IMR-90 (cell line): Measurements from ENCODE around the gene CBX8. TPM values are rescaled to one million over a fixed set of nuclear protein-coding genes. Genes with fewer than 3 reads are reported as not detected.

Source experiments
- ATAC-seq: fragments of 200-7000 bp; cut with Tn5 transposase; 2 replicates; pipeline ENCODE4 v1.9.1; 2020; ENCODE audit warnings: low read depth, mild to moderate bottlenecking, moderate library complexity
- BruUV-seq: library from RNA; stranded (reverse); fragments of 400-500 nt; replicated peaks from 2 replicates; lab custom pipeline; 2021; lab: Mats Ljungman, UMichigan
- CTCF ChIA-PET: fragments of 300-600 bp; formaldehyde crosslinking; extraction: SDS; loops from one replicate; lab custom pipeline; 2021; ENCODE audit warnings: antibody characterized with exemption; lab: Yijun Ruan, JAX
- POLR2A ChIA-PET: fragments of 300-600 bp; sonication (Branson Sonifier 250); formaldehyde crosslinking; loops from one replicate; lab custom pipeline; 2022; ENCODE audit warnings: antibody characterized with exemption; ENCODE audit not compliant: unreplicated experiment; lab: Charles Lee
- DNase-seq: peaks from one replicate; pipeline ENCODE4 v3.0.0; 2013
- H2AFZ ChIP-seq: replicated peaks from 2 replicates; pipeline ENCODE3; 2013; ENCODE audit warnings: low read length, mild to moderate bottlenecking; ENCODE audit not compliant: poor library complexity
- H2AK5ac ChIP-seq: 2 replicates; pipeline ENCODE4 v1.6.1; 2013; ENCODE audit warnings: low read depth, low read length, inconsistent platforms
- H2AK9ac ChIP-seq: replicated peaks from 2 replicates; pipeline ENCODE3; 2013; ENCODE audit warnings: mild to moderate bottlenecking, low read depth, low read length, moderate library complexity; ENCODE audit not compliant: poor library complexity
- H2BK120ac ChIP-seq: 2 replicates; pipeline ENCODE4 v1.6.1; 2013; ENCODE audit warnings: low read depth, low read length, inconsistent platforms
- H2BK15ac ChIP-seq: 3 replicates; pipeline ENCODE4 v1.6.1; 2013; ENCODE audit warnings: low read depth, low read length, inconsistent platforms
- H2BK20ac ChIP-seq: 2 replicates; pipeline ENCODE4 v1.6.1; 2013; ENCODE audit warnings: low read depth, mild to moderate bottlenecking, inconsistent platforms, low read length, moderate library complexity
- H2BK5ac ChIP-seq: 2 replicates; pipeline ENCODE4 v1.6.1; 2013; ENCODE audit warnings: mild to moderate bottlenecking, low read depth, low read length, inconsistent platforms; ENCODE audit not compliant: poor library complexity, severe bottlenecking
- H3K14ac ChIP-seq: replicated peaks from 2 replicates; pipeline ENCODE4 v1.6.1; 2013; ENCODE audit warnings: low read depth, low read length, inconsistent platforms
- H3K18ac ChIP-seq: 2 replicates; pipeline ENCODE4 v1.6.1; 2013; ENCODE audit warnings: low read depth, low read length, control low read depth
- H3K23ac ChIP-seq: 2 replicates; pipeline ENCODE4 v1.6.1; 2013; ENCODE audit warnings: low read depth, low read length, inconsistent platforms
- H3K27ac ChIP-seq: 2 replicates; pipeline ENCODE4 v1.5.1; 2013; ENCODE audit warnings: mild to moderate bottlenecking, control low read depth, low read length; ENCODE audit not compliant: insufficient read depth
- H3K27me3 ChIP-seq: 2 replicates; pipeline ENCODE4 v1.6.1; 2013; ENCODE audit warnings: low read length; ENCODE audit not compliant: control insufficient read depth, insufficient read depth
- H3K36me3 ChIP-seq: 2 replicates; pipeline ENCODE4 v1.6.1; 2013; ENCODE audit warnings: low read length, mixed read lengths; ENCODE audit not compliant: control insufficient read depth, insufficient read depth
- H3K4ac ChIP-seq: 2 replicates; pipeline ENCODE4 v1.6.1; 2013; ENCODE audit warnings: low read depth, low read length, inconsistent platforms
- H3K4me1 ChIP-seq: 2 replicates; pipeline ENCODE4 v1.6.1; 2013; ENCODE audit warnings: low read length, mixed read lengths; ENCODE audit not compliant: control insufficient read depth, insufficient read depth
- H3K4me2 ChIP-seq: 2 replicates; pipeline ENCODE4 v1.6.1; 2013; ENCODE audit warnings: low read depth, mild to moderate bottlenecking, control low read depth, low read length, moderate library complexity
- H3K4me3 ChIP-seq: 2 replicates; pipeline ENCODE4 v1.5.1; 2013; ENCODE audit warnings: low read depth, mild to moderate bottlenecking, control low read depth, low read length, moderate library complexity; ENCODE audit not compliant: insufficient read depth
- H3K56ac ChIP-seq: 2 replicates; pipeline ENCODE4 v1.6.1; 2013; ENCODE audit warnings: low read length, inconsistent platforms; ENCODE audit not compliant: insufficient read depth; ENCODE audit errors: extremely low read depth
- H3K79me1 ChIP-seq, 2 experiments: 2 replicates each; pipeline ENCODE4 v1.6.1; 2013; ENCODE audit warnings: low read length in 2 of 2, inconsistent platforms in 1 of 2, low read depth in 1 of 2
- H3K9ac ChIP-seq: 2 replicates; pipeline ENCODE4 v1.6.1; 2013; ENCODE audit warnings: low read depth, low read length, control low read depth
- H3K9me1 ChIP-seq: 2 replicates; pipeline ENCODE4 v1.6.1; 2013; ENCODE audit warnings: low read length, inconsistent platforms; ENCODE audit not compliant: insufficient read depth
- H3K9me3 ChIP-seq: 2 replicates; pipeline ENCODE4 v1.6.1; 2013; ENCODE audit warnings: low read length; ENCODE audit not compliant: control insufficient read depth, insufficient read depth
- H4K20me1 ChIP-seq: 2 replicates; pipeline ENCODE4 v1.6.1; 2013; ENCODE audit warnings: low read length, inconsistent platforms; ENCODE audit not compliant: insufficient read depth
- H4K5ac ChIP-seq: 2 replicates; pipeline ENCODE4 v1.6.1; 2013; ENCODE audit warnings: mild to moderate bottlenecking, low read depth, low read length, control low read depth
- H4K8ac ChIP-seq, 2 experiments: 2 replicates each; pipeline ENCODE4 v1.6.1; 2013; ENCODE audit warnings: low read depth in 2 of 2, low read length in 2 of 2, control low read depth in 1 of 2, inconsistent platforms in 1 of 2
- H4K91ac ChIP-seq: 2 replicates; pipeline ENCODE4 v1.6.1; 2013; ENCODE audit warnings: low read depth, low read length, inconsistent platforms; ENCODE audit not compliant: insufficient read depth
- BHLHE40 ChIP-seq: fragments of 150-350 bp; IDR thresholded peaks from 2 replicates; pipeline ENCODE4 v1.6.1; 2016; ENCODE audit warnings: mild to moderate bottlenecking, low read depth, low read length
- CEBPB ChIP-seq: IDR thresholded peaks from 2 replicates; pipeline ENCODE4 v1.6.1; 2012; ENCODE audit warnings: low read depth, low read length, improper control_type of control experiment
- CHD1 ChIP-seq: IDR thresholded peaks from 2 replicates; pipeline ENCODE4 v1.6.1; 2012; ENCODE audit warnings: low read depth, low read length, improper control_type of control experiment
- ELK1 ChIP-seq: fragments of 150-350 bp; IDR thresholded peaks from 2 replicates; pipeline ENCODE4 v1.6.1; 2016; ENCODE audit warnings: low read depth, mild to moderate bottlenecking, low read length, moderate library complexity, borderline replicate concordance
- FOS ChIP-seq: fragments of 150-350 bp; IDR thresholded peaks from 2 replicates; pipeline ENCODE4 v1.6.1; 2016; ENCODE audit warnings: low read depth, low read length
- MAFK ChIP-seq: IDR thresholded peaks from 2 replicates; pipeline ENCODE4 v1.6.1; 2012; ENCODE audit warnings: low read depth, low read length, improper control_type of control experiment
- MAZ ChIP-seq: IDR thresholded peaks from 2 replicates; pipeline ENCODE4 v1.6.1; 2012; ENCODE audit warnings: low read depth, mild to moderate bottlenecking, low read length, improper control_type of control experiment, moderate library complexity, borderline replicate concordance
- MXI1 ChIP-seq: IDR thresholded peaks from 2 replicates; pipeline ENCODE4 v1.6.1; 2012; ENCODE audit warnings: low read depth, mild to moderate bottlenecking, low read length, moderate library complexity, borderline replicate concordance
- NFE2L2 ChIP-seq: fragments of 150-350 bp; IDR thresholded peaks from 2 replicates; pipeline ENCODE4 v1.6.1; 2016; ENCODE audit warnings: low read depth, mild to moderate bottlenecking, low read length
- POLR2A ChIP-seq: IDR thresholded peaks from 2 replicates; pipeline ENCODE4 v1.6.1; 2012; ENCODE audit warnings: mild to moderate bottlenecking, low read depth, low read length
- RAD21 ChIP-seq: IDR thresholded peaks from 2 replicates; pipeline ENCODE4 v1.6.1; 2012; ENCODE audit warnings: low read length, improper control_type of control experiment
- RCOR1 ChIP-seq: IDR thresholded peaks from 2 replicates; pipeline ENCODE4 v1.6.1; 2012; ENCODE audit warnings: mild to moderate bottlenecking, low read length, improper control_type of control experiment; ENCODE audit not compliant: insufficient replicate concordance
- SMC3 ChIP-seq: fragments of 150-350 bp; IDR thresholded peaks from 2 replicates; pipeline ENCODE4 v1.6.1; 2016; ENCODE audit warnings: low read depth, mild to moderate bottlenecking, antibody characterized with exemption, low read length, moderate library complexity
- WGBS, 2 experiments: methylation state at CpG; one replicate each; pipeline versions ENCODE4 v1.1.5 to v1.1.7; 2013; ENCODE audit warnings: missing lambda C conversion rate in 2 of 2; ENCODE audit not compliant: insufficient read length in 1 of 2; ENCODE audit errors: extremely low coverage in 2 of 2; 5-methylcytosine and 5-hydroxymethylcytosine counted together
- dilution Hi-C: fragments of 300-500 bp; cut with HindIII; formaldehyde crosslinking; loops from one replicate; pipeline ENCODE4 v1.14.3; 2018; ENCODE audit warnings: low sequenced_read_pairs; ENCODE audit not compliant: unreplicated experiment
- in situ Hi-C: fragments of 300-500 bp; cut with MboI; formaldehyde crosslinking; loops from 3 replicates; pipeline ENCODE4 v1.14.3; 2019; ENCODE audit warnings: low sequenced_read_pairs, inconsistent platforms, mixed read lengths
- intact Hi-C: fragments of 100-400 bp; cut with micrococcal nuclease; formaldehyde crosslinking; loops from 2 replicates; pipeline ENCODE4 v1.10.0; 2022
- polyA plus RNA-seq, 3 experiments: library from polyadenylated mRNA; depleted of rRNA; stranded (reverse); fragments of >200 nt; gene quantifications; 2 replicates each; pipeline ENCODE4 v1.2.3, GENCODE V29; 2012; ENCODE audit warnings: low replicate concordance in 1 of 3
- total RNA-seq: library from RNA; depleted of rRNA; stranded (reverse); fragments of >200 nt; gene quantifications from 2 replicates; pipeline ENCODE4 v1.2.3, GENCODE V29; 2012
- TF ChIP-seq, protein P1 (sequence below): conservative IDR thresholded peaks from 2 replicates; pipeline ENCODE4 v1.5.1; 2012; ENCODE audit warnings: mild to moderate bottlenecking, low read depth, low read length, improper control_type of control experiment

The CBX8 gene
- total and polyA plus RNA-seq, 2 of the 4 experiments (the other 2 are of a cell fraction) = 3.2 to 5.4 TPM

DNA sequence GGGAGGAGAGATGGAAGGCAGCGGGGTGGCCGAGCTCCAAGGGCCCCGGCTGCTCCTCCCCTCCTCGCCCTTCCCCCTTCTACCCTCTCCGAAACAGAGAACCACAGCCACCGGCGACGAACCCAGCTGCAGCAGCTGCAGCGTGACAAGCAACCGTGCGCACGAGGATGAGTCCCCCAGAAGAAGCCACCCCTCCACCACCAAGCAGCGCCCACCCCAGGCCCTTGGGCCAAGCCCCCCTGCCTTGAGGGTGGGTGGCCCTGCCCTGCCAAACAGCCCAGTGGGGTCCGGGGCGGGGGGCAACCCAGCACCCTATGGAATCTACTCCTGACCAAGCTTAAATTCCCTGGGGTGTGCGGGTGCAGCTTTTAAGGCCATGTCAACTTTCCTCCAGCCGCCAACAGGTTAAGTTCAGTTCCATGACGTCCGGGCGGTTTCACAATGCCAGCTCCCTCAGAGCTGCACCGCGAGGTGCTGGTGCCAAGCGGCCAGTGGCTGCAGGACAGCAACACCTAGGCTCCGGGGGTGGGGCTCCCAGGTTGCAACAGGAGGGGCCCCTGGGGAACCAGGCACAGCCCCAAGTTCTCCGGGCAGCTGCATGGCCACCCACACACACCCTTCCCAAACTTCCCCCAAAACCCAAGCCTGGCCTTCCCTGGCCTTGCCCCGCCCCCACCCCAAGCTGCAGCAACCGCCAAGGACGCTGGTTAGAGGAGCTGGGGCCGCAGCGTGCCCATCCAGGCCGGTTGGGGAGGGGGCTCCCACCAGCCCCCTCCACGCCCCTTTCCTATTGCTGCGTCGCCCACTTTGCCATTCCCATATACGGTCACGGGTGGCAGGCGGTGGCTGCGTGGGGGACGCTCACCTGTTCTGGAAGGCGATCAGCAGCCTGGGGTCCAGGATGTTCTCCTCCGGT lies 40.4 kb upstream of the CBX8 start:
- no peak overlapping the region for H3K18ac ChIP-seq
- ATAC-seq = no peak
- in situ Hi-C loops (no loop called here), intact Hi-C loops (loop anchor here (5.0 kb wide), 1 partner anchor 90 kb away; no protein-coding TSS in a partner anchor), dilution Hi-C loops (no loop called here)
- 7% methylated on average over 5 of the region's 41 CpGs; no CpG with 5 or more reads in 1 of the 2 experiments for WGBS, 2 experiments
- peak overlapping the region; percentile 89 for H3K4me2 ChIP-seq
- BruUV-seq = no TSS peak
- H3K27ac ChIP-seq = peak overlapping the region; percentile 76
- H4K91ac ChIP-seq = peak overlapping the region; percentile 13; the same call in 1 of the 2 replicates
- H4K5ac ChIP-seq = no peak overlapping the region
- no peak overlapping the region for H3K56ac ChIP-seq
- ChIA-PET CTCF (interaction anchor here (1.0 to 1.4 kb wide), 3 partner anchors 13 to 23 kb away, joined by 3 read pairs; no protein-coding TSS in a partner anchor), POLR2A (interaction anchor here (0.6 kb wide), 1 partner anchor 68 kb away, joined by 11 read pairs; no protein-coding TSS in a partner anchor)
- peak overlapping the region; percentile 89 for H3K14ac ChIP-seq
- peaks cover 21% of the 10 kb centered on the region; the same call in 1 of the 2 replicates for H3K36me3 ChIP-seq
- H2BK5ac ChIP-seq = peak overlapping the region; percentile 5
- H3K27me3 ChIP-seq = peaks cover 23% of the 10 kb centered on the region
- H3K9me3 ChIP-seq = peaks cover 6% of the 10 kb centered on the region; the same call in 1 of the 2 replicates
- no peak overlapping the region for H2BK15ac ChIP-seq
- peaks cover 54% of the 10 kb centered on the region for H4K20me1 ChIP-seq
- no peak overlapping the region for H2BK20ac ChIP-seq
- peaks cover 10 to 46% of the 10 kb centered on the region in 2 experiments for H3K79me1 ChIP-seq
- H3K4me3 ChIP-seq = peak overlapping the region; percentile 79
- H3K4me1 ChIP-seq = peaks cover 21% of the 10 kb centered on the region
- peak overlapping the region; percentile 66; the same call in 1 of the 2 replicates for H2AK5ac ChIP-seq
- H3K23ac ChIP-seq = peak overlapping the region; percentile 37; the same call in 1 of the 2 replicates
- peak overlapping the region in 1 of 2 experiments; percentile 24; a peak in 1 of 4 replicates for H4K8ac ChIP-seq
- 0 out of 2 replicates have a peak, but pooled peaks cover 2% of the 10 kb centered on the region for H3K9me1 ChIP-seq
- peak overlapping the region; percentile 61 for H3K4ac ChIP-seq
- peak; percentile 74 for DNase-seq
- peak overlapping the region; percentile 94 for H2AK9ac ChIP-seq
- H2AFZ ChIP-seq = peak overlapping the region; percentile 77
- peak overlapping the region; percentile 21; the same call in 1 of the 2 replicates for H2BK120ac ChIP-seq
- H3K9ac ChIP-seq = peak overlapping the region; percentile 90
- TF ChIP-seq MAFK = no peak
- TF ChIP-seq RAD21 = peak; percentile 1; the same call in 1 of the 2 replicates
- TF ChIP-seq BHLHE40 = no peak
- no peak for TF ChIP-seq FOS
- no peak for TF ChIP-seq RCOR1
- TF ChIP-seq NFE2L2 = no peak
- TF ChIP-seq CHD1 = no peak
- TF ChIP-seq, protein P1, sequence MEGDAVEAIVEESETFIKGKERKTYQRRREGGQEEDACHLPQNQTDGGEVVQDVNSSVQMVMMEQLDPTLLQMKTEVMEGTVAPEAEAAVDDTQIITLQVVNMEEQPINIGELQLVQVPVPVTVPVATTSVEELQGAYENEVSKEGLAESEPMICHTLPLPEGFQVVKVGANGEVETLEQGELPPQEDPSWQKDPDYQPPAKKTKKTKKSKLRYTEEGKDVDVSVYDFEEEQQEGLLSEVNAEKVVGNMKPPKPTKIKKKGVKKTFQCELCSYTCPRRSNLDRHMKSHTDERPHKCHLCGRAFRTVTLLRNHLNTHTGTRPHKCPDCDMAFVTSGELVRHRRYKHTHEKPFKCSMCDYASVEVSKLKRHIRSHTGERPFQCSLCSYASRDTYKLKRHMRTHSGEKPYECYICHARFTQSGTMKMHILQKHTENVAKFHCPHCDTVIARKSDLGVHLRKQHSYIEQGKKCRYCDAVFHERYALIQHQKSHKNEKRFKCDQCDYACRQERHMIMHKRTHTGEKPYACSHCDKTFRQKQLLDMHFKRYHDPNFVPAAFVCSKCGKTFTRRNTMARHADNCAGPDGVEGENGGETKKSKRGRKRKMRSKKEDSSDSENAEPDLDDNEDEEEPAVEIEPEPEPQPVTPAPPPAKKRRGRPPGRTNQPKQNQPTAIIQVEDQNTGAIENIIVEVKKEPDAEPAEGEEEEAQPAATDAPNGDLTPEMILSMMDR = no peak
- TF ChIP-seq POLR2A = no peak
- no peak; the same call in 1 of the 2 replicates for TF ChIP-seq MXI1
- TF ChIP-seq MAZ = 0 out of 2 replicates have a peak, but pooled peaks have one; percentile 9
- TF ChIP-seq CEBPB = peak; percentile 95
- TF ChIP-seq ELK1 = no peak
- TF ChIP-seq SMC3 = no peak
